Neural cell (in vitro differentiated cells): ENCODE measurements around the gene ASL. TPM values are rescaled to one million over a fixed set of nuclear protein-coding genes. Genes with fewer than 3 reads are reported as not detected.
"Not testable (repeated sequence)": the region's sequence is repeated elsewhere in the genome, so short reads cannot be mapped to it uniquely, and the experiment has no call there.

Experiments used
- H2AFZ ChIP-seq: fragments of 200-600, 300-800 bp; sonication (generic), shearing (Covaris generic); 2 replicates; pipeline ENCODE4 v1.6.0; 2014; ENCODE audit warnings: low read depth, mild to moderate bottlenecking, antibody characterized with exemption, low read length, moderate library complexity
- H3F3A ChIP-seq: fragments of 200-600 bp; shearing (Covaris generic); 2 replicates; pipeline ENCODE4 v1.6.1; 2016; ENCODE audit warnings: mild to moderate bottlenecking, moderate library complexity, mixed read lengths, antibody characterized with exemption, low read length; ENCODE audit not compliant: insufficient read depth, poor library complexity, severe bottlenecking
- H3K27ac ChIP-seq: fragments of 200-600, 300-800 bp; sonication (generic), shearing (Covaris generic); 2 replicates; pipeline ENCODE4 v1.5.1; 2014; ENCODE audit warnings: mild to moderate bottlenecking, low read length, moderate library complexity
- H3K27me3 ChIP-seq: fragments of 300-800, 200-600 bp; sonication (generic), shearing (Covaris generic); 2 replicates; pipeline ENCODE4 v1.6.0; 2014; ENCODE audit warnings: mild to moderate bottlenecking, low read depth, low read length, moderate library complexity; ENCODE audit not compliant: insufficient read depth
- H3K36me3 ChIP-seq: fragments of 300-800, 200-600 bp; sonication (generic), shearing (Covaris generic); 2 replicates; pipeline ENCODE4 v1.5.1; 2014; ENCODE audit warnings: mild to moderate bottlenecking, antibody characterized with exemption, low read length, moderate library complexity; ENCODE audit not compliant: insufficient read depth
- H3K4me2 ChIP-seq: fragments of 300-800, 200-600 bp; sonication (generic), shearing (Covaris generic); 2 replicates; pipeline ENCODE4 v1.6.0; 2014; ENCODE audit warnings: mild to moderate bottlenecking, low read length
- H3K4me3 ChIP-seq: fragments of 300-800, 200-600 bp; sonication (generic), shearing (Covaris generic); 2 replicates; pipeline ENCODE4 v1.5.1; 2014; ENCODE audit warnings: mild to moderate bottlenecking, low read length, moderate library complexity
- H3K79me2 ChIP-seq: fragments of 200-600 bp; shearing (Covaris generic); replicated peaks from 2 replicates; pipeline ENCODE4 v1.6.0; 2014; ENCODE audit warnings: mild to moderate bottlenecking, low read length, moderate library complexity; ENCODE audit not compliant: insufficient read depth
- H3K9ac ChIP-seq: fragments of 300-800, 200-600 bp; sonication (generic), shearing (Covaris generic); 2 replicates; pipeline ENCODE4 v1.6.1; 2016; ENCODE audit warnings: mild to moderate bottlenecking, low read length, mixed read lengths
- H3K9me2 ChIP-seq: fragments of 200-600 bp; shearing (Covaris generic); 2 replicates; pipeline ENCODE4 v1.6.1; 2016; ENCODE audit warnings: mild to moderate bottlenecking, low read length, mixed read lengths; ENCODE audit not compliant: insufficient read depth
- H3K9me3 ChIP-seq: fragments of 200-600, 300-800 bp; sonication (generic), shearing (Covaris generic); 2 replicates; pipeline ENCODE4 v1.6.1; 2016; ENCODE audit warnings: mild to moderate bottlenecking, mixed run types, low read length, moderate library complexity, mixed read lengths
- H4K20me1 ChIP-seq: fragments of 200-600 bp; shearing (Covaris generic); 2 replicates; pipeline ENCODE4 v1.6.1; 2016; ENCODE audit warnings: mild to moderate bottlenecking, mixed run types; ENCODE audit not compliant: insufficient read depth
- CTCF ChIP-seq: fragments of 450-650 bp; IDR thresholded peaks from 2 replicates; pipeline ENCODE4 v1.5.1; 2014; ENCODE audit warnings: antibody characterized with exemption, mild to moderate bottlenecking, moderate library complexity; ENCODE audit not compliant: poor library complexity, severe bottlenecking
- EP300 ChIP-seq: fragments of 450-650 bp; conservative IDR thresholded peaks from 2 replicates; pipeline ENCODE4 v1.6.1; 2014; ENCODE audit warnings: antibody characterized with exemption, mild to moderate bottlenecking, moderate library complexity; ENCODE audit not compliant: poor library complexity, severe bottlenecking
- EZH2 ChIP-seq: fragments of 200-600, 300-800 bp; shearing (Covaris generic), sonication (generic); IDR thresholded peaks from 2 replicates; pipeline ENCODE4 v1.6.1; 2014; ENCODE audit warnings: antibody characterized with exemption, low read length, borderline replicate concordance, mild to moderate bottlenecking; ENCODE audit not compliant: insufficient read depth, poor library complexity, severe bottlenecking
- MXI1 ChIP-seq: fragments of 450-650 bp; conservative IDR thresholded peaks from 2 replicates; pipeline ENCODE4 v1.6.1; 2014; ENCODE audit warnings: antibody characterized with exemption, mild to moderate bottlenecking; ENCODE audit not compliant: poor library complexity, severe bottlenecking
- POLR2AphosphoS5 ChIP-seq: IDR thresholded peaks from 2 replicates; pipeline ENCODE4 v1.6.1; 2012
- RAD21 ChIP-seq: fragments of 450-650 bp; conservative IDR thresholded peaks from 2 replicates; pipeline ENCODE4 v1.6.1; 2014; ENCODE audit warnings: antibody characterized with exemption, mild to moderate bottlenecking, moderate library complexity
- REST ChIP-seq: IDR thresholded peaks from 2 replicates; pipeline ENCODE4 v1.6.1; 2012; ENCODE audit warnings: borderline replicate concordance
- SMC3 ChIP-seq: fragments of 450-650 bp; conservative IDR thresholded peaks from 2 replicates; pipeline ENCODE4 v1.6.1; 2014; ENCODE audit warnings: antibody characterized with exemption, mild to moderate bottlenecking, moderate library complexity; ENCODE audit not compliant: poor library complexity
- TAF1 ChIP-seq: IDR thresholded peaks from 2 replicates; pipeline ENCODE4 v1.6.1; 2012; ENCODE audit warnings: low read depth
- polyA minus RNA-seq: library from RNA; depleted of rRNA, polyadenylated mRNA; stranded (reverse); fragments of >200 nt; gene quantifications from 2 replicates; pipeline ENCODE4 v1.2.3, GENCODE V29; 2014
- polyA plus RNA-seq: library from polyadenylated mRNA; depleted of rRNA; stranded (reverse); fragments of >200 nt; gene quantifications from 2 replicates; pipeline ENCODE4 v1.2.3, GENCODE V29; 2014

Gene ASL
- polyA plus RNA-seq (20.9 and 23.4 TPM in 2 replicates), polyA minus RNA-seq (11.0 and 13.9 TPM in 2 replicates)

- no peaks in the 10 kb centered on the region for H4K20me1 ChIP-seq
Observed at GRCh38 chr7:66075590-66076461, at the start of gene ASL. Gene ASL (plus strand): TSS chr7:66075819. CDS start chr7:66076082, 263 bp downstream.

GRCh38 chr7:66028342-66028741 is 47.3 kb upstream of the ASL start:
- not testable (repeated sequence) for H3K9me2 ChIP-seq, H4K20me1 ChIP-seq, H2AFZ ChIP-seq, H3K36me3 ChIP-seq, H3F3A ChIP-seq, H3K4me3 ChIP-seq, H3K27me3 ChIP-seq, H3K27ac ChIP-seq, H3K9me3 ChIP-seq, H3K9ac ChIP-seq, H3K79me2 ChIP-seq, H3K4me2 ChIP-seq

More at GRCh38 chr7:66075590-66076461, at the start of gene ASL:
- peak within 1 kb of the TSS; percentile 90 for H2AFZ ChIP-seq
- peak within 1 kb of the TSS; percentile 93 for H3K4me3 ChIP-seq
- no peaks in the 10 kb centered on the region for H3K9me3 ChIP-seq
- H3K9me2 ChIP-seq: no peaks in the 10 kb centered on the region
- H3F3A ChIP-seq: no peaks in the 10 kb centered on the region
- no peaks in the 10 kb centered on the region for H3K79me2 ChIP-seq
- TF ChIP-seq MXI1 (peak; percentile 76), CTCF (peak; percentile 47), POLR2AphosphoS5 (peak; percentile 81), EP300 (no peak), RAD21 (peak; percentile 34), REST (peak; percentile 69), EZH2 (no peak), SMC3 (peak; percentile 46), TAF1 (peak; percentile 83)
- peak within 1 kb of the TSS; percentile 76 for H3K9ac ChIP-seq
- peak within 1 kb of the TSS; percentile 20 for H3K27ac ChIP-seq
- no peaks in the 10 kb centered on the region for H3K27me3 ChIP-seq
- H3K4me2 ChIP-seq: peak within 1 kb of the TSS; percentile 48
- no peaks in the 10 kb centered on the region for H3K36me3 ChIP-seq
